ENCODE data around the gene EPPIN.
"Not testable (repeated sequence)": the region's sequence is repeated elsewhere in the genome, so short reads cannot be mapped to it uniquely, and the experiment has no call there.

EPPIN gene

GRCh38 chr20:45547206-45547770 lies at the start of gene EPPIN:
Gene EPPIN, minus strand, starts transcription at chr20:45547401. Its CDS starts 44 bp downstream, at chr20:45547357.
- DNase-seq (ENCODE audit: low read depth in 2 of 2): no peak

GRCh38 chr20:45595235-45595634 lies 48.0 kb upstream of the EPPIN start:
- no peak for DNase-seq (ENCODE audit: low read depth in 2 of 2)

DNA sequence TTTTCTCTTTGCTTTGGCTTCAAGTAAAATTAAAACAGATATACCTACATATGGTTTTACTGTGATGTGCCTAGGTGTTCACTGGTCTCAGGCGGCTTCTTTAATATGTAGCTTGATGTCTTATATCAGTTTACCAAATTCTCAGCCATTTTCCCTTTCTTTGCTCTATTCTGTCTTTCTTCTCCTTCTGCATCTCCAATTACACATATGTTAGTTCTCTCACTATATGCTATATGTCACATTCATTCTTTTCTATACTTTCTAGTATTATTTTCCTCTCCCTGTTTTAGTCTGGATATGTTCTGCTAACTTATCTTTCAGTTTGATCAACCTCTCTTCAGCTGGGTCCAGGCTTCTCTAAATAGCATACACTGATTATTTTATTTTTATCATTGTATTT lies 46.3 kb upstream of the EPPIN start:
- DNase-seq (ENCODE audit: low read depth in 2 of 2): no peak

GRCh38 chr20:45592574-45593189 lies 45.5 kb upstream of the EPPIN start:
- DNase-seq (ENCODE audit: low read depth in 2 of 2): peak in 1 of 2 donors; percentile 3

DNA sequence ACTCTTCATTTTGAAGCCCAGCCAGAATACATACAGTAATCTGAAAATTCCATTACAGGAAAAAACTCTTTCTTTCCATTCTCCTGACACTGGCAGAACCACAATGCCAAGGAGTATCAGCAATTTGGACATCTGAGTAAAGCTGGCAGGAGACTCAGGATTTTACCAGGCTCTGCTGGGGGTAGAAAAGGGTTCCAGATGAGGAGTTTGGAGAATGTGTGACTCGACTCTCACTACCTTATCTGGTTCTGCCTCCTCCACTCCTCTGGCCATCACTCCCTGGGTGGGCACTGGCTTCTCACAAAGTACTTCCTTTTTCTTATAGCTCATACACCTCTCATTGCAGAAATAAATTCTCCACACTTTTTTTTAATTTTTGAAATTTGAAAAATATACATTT lies 42.5 kb upstream of the EPPIN start:
- DNase-seq (ENCODE audit: low read depth in 2 of 2): no peak

DNA sequence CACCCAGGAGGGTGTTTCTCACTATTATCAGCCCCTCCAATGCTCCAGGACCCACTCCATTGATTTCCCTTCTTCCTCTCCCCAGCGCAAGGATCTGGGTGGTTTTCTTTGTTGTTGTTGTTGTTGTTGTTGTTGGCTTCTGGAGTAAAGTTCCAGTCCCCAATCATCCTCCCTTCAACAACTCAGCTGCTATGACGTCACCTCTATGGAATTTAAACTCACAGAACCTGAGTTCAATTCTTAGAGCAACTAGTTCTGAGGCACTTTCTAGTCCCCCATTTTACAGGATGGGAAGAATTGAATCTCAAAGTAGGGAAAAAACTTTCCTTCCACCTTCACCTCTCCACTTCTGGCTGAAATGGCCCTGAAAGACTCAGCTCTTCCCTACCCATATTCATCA lies 41.6 kb upstream of the EPPIN start:
- DNase-seq (ENCODE audit: low read depth in 2 of 2): no peak

- not testable (repeated sequence) for DNase-seq (ENCODE audit: low read depth in 2 of 2)
These were observed 38.8 kb upstream of the EPPIN start for GRCh38 chr20:45585986-45586385.

DNA sequence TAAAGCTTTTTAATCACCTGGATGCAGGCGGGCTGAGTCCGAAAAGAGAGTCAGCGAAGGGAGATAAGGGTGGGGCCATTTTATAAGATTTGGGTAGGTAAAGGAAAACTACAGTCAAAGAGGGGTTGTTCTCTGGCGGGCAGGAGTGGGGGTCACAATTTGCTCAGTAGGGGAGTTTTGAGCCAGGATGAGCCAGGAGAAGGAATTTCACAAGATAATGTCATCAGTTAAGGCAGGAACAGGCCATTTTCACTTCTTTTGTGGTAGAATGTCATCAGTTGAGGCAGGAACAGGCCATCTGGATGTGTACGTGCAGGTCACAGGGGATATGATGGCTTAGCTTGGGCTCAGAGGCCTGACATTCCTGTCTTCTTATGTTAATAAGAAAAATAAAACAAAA lies 37.1 kb upstream of the EPPIN start:
- DNase-seq (ENCODE audit: low read depth in 2 of 2): not testable (repeated sequence)

DNA sequence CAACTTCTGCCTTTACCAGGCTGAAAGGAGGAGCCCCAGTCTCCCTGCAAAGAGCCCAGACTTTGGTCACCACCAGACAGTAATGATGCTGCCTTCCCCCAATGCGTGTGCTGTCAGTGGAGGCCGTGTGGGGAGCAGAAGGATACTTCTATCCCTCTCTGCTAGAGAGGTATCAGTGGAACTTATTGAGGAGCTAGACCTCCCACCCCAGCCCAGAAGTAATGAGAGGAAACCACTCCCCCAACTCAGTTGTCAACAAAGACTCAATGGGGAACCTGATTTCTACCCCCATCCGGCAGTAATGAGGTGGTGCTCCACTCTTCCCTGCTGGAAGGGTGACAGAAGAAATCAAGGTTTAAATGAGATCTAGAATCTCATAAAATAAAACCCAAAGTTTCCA lies 36.3 kb upstream of the EPPIN start:
- no peak for DNase-seq (ENCODE audit: low read depth in 2 of 2)

GRCh38 chr20:45581702-45582101 lies 34.5 kb upstream of the EPPIN start:
- no peak for DNase-seq (ENCODE audit: low read depth in 2 of 2)

DNA sequence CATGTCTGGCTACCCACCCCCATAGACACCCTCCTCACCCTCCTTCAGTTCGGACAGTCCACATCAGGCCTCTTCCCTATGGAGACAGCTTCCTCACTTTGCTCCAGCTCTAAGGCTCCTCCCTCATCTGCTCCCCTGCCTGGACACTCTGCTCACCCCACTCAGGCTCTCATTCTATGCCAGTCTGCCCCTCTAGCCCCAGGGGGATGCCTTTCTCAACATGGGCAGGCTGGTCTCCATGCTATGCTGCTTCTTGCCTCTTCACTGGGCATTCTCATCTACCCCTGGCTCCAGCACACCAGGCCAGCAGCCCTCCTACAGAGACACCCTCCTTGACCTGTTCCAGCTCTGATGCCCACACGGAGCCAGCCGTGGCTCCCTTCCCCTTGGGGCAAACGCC lies 32.0 kb upstream of the EPPIN start, which contains the start of gene WFDC8:
Gene WFDC8, minus strand, starts transcription at position 101 of the 400 bp plus-strand sequence. Its CDS starts 37 bp downstream, at position 64.
- no peak for DNase-seq (ENCODE audit: low read depth in 2 of 2)

DNA sequence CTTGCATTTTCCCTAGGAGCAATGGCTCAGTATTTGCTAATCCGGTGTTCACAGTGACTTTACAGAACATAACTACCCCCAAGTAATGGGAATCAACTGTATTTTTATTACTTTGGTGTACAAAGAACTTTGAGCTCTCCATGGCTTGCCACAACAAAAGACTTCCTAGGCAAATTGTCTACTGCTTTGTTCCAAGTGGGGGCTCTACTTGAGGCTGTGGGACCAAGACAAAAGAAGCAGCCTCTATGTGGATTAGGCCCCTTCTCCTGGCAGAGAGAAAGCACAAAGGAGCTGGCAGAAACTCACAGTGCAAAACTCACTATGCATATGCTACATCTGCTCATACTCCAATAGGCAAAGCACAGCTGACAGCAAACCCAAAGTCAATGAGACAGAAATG lies 31.0 kb upstream of the EPPIN start:
- DNase-seq (ENCODE audit: low read depth in 2 of 2): no peak

DNA sequence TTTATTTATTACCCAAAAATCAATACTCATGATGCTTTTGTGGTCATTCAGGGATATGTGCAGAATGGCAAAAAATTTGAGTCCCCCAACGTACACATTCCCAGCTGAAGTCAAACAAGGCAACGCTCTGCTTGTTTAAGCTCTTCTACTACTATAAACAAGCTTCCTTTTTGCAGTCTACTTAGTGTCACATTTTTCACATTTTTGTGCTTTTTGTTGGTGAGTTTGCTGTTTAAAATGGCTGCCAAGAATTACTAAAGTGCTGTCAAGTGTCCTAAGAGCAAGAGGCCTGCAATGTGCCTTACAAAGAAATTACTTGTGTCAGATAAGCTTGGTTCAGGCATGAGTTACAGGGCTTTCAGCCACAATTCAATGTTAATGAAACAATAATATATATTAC lies 29.8 kb upstream of the EPPIN start:
- DNase-seq (ENCODE audit: low read depth in 2 of 2): no peak

GRCh38 chr20:45575931-45576330 lies 28.7 kb upstream of the EPPIN start:
- DNase-seq (ENCODE audit: low read depth in 2 of 2): no peak

DNA sequence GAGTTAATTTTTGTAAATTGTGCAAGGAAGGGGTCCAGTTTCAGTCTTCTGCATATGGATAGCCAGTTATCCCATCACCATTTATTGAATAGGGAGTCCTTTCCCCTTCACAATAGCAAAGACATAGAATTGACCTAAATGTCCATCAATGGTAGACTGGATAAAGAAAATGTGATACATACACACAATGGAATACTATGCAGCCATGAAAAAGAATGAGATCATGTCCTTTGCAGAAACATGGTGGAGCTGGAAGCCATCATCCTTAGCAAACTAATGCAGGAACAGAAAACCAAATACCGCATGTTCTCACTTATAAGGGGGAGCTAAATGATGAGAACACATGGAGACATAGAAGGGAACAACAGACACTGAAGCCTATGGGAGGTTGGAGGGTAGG lies 22.4 kb upstream of the EPPIN start:
- DNase-seq (ENCODE audit: low read depth in 2 of 2): not testable (repeated sequence)

DNA sequence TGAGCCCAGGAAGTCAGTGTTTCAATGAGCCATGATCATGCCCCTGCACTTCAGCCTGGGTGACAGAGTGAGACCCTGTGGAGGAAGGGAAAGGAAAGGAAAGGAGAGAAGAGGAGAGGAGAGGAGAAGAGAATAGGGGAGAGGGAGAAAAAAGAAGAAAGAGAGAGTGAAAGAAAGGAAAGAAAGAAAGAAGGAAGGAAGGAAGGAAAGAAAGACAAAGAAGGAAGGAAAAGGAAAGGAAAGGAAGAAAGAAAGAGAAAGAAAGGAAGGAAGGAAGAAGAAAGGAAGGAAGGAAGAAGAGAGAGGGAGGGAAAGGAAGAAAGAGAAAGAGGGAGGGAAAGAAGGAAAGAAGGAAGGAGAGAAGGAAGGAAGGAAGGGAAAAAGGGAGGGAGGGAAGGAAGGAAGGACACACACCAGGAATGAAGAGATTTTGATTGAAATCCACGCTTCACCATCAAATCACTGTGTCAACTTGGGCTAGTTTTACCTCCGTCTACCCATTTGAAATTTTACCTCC lies 17.6 kb upstream of the EPPIN start:
- no peak for DNase-seq (ENCODE audit: low read depth in 2 of 2)

DNA sequence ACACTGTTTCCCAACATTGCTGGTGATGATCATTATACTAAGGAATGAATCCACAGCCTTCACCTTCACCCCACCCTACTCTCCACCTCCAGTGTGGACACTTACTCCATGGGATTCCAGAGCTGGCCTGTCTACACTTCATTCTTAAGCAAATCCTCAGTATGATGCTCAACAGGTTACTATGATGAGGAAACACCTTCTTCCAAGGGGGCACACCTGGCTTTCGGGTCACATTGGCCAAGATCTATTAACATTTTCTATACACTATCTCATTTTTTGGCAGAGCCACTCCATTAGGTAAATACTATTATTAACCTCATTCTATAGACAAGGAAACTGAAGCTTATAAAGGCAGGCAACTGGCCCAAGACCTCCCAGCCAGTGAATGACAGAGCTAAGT lies 8.0 kb upstream of the EPPIN start:
- no peak for DNase-seq (ENCODE audit: low read depth in 2 of 2)

- no peak for DNase-seq (ENCODE audit: low read depth in 2 of 2)
These were observed 5.3 kb upstream of the EPPIN start for GRCh38 chr20:45552456-45552855.

DNA sequence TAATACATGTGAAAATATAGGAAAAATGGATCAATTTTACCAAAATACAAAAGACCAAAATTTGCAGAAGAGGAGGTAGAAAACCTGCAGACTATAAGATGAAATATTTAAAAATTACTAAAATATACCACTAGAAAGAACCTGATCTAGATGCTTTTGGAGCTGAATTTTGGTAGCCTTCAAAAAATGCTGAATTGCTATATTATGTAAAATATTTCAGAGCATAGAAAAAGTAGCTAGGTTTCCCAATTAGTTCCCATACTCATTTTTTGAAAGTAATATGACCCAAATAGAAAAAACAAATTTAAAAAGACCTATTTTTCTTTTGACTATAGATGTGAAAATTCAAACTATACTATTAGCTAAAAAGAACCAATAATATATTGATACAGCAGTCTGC lies 3.6 kb upstream of the EPPIN start:
- no peak for DNase-seq (ENCODE audit: low read depth in 2 of 2)

DNA sequence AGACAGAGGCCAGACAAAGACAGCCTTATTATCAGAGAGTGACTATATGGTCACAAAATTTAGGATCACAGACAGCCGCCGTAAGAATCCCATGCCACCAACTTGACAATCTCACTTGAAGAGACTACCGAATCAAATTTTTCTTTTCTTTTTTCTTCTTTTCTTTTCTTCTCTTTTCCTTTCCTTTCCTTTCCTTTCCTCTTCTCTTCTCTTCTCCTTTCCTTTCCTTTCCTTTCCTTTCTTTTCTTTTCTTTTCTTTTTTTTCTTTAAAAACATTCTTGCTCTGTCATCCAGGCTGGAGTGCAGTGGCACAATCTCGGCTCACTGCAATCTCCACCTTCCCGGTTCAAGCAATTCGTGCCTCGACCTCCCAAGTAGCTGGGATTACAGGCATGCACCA lies 1.2 kb upstream of the EPPIN start:
- no peak for DNase-seq (ENCODE audit: low read depth in 2 of 2)

- DNase-seq (ENCODE audit: low read depth in 2 of 2): no peak
These were observed 1.3 kb downstream of the EPPIN start for GRCh38 chr20:45545754-45546453.

DNA sequence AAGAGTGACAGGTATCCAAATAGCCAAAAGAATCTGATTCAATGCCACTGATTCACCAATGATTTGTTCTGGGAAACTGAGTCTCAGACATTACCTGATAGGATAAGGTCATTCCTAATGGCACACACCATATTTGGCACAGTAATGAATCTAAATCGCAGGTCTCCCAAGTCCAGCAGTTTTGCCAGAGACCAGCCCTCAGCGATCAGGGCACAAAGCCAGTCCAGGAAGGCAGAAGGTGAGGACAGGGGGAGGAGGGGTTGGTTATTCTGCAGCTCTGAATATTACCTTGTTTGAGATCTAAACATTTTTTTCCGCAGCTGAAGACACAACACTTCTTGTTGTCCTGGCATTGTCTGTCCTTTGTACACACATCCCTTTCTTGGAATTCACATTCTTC lies 1.9 kb downstream of the EPPIN start:
- DNase-seq (ENCODE audit: low read depth in 2 of 2): no peak

DNA sequence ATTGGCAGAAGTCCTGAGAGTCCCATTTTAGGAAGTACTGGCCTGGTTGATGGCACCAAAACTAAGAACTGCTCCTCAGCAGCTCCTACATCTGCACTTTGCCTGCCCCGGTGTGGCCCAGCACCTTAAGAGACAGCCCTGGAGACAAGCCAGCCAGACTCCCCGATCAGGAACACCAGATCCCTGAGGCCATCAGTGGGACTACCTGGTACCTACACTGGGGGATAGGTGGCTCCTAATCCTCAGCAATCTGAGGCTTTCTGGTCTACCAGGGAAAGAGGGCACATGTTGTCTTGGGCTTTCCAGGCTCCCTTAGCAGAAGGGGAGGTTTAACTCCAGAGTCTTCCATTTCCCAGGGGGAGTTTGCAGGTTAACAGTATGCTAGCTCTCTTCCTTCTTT lies 7.8 kb downstream of the EPPIN start, which contains the start of gene WFDC6:
Gene WFDC6, minus strand, starts transcription at position 101 of the 400 bp plus-strand sequence. Its CDS starts 75 bp downstream, at position 26.
- no peak for DNase-seq (ENCODE audit: low read depth in 2 of 2)
